NB4 (cell line): ENCODE results near the gene INCA1.

Experiments
- CTCF ChIP-seq: IDR thresholded peaks from one replicate; pipeline ENCODE4 v1.5.1; 2012; ENCODE audit warnings: low read depth, low read length
- POLR2A ChIP-seq: IDR thresholded peaks from 2 replicates; pipeline ENCODE4 v1.6.1; 2011; ENCODE audit warnings: mild to moderate bottlenecking; ENCODE audit not compliant: insufficient read length; ENCODE audit errors: extremely low read depth

GRCh38 chr17:4939546-4939795 is 57.9 kb downstream of the INCA1 start:
- no peak for TF ChIP-seq CTCF
- TF ChIP-seq POLR2A = no peak
